ENCODE measurements around the gene ANKS6.
"Not testable (repeated sequence)": the region's sequence is repeated elsewhere in the genome, so short reads cannot be mapped to it uniquely, and the experiment has no call there.

ANKS6 gene

DNA sequence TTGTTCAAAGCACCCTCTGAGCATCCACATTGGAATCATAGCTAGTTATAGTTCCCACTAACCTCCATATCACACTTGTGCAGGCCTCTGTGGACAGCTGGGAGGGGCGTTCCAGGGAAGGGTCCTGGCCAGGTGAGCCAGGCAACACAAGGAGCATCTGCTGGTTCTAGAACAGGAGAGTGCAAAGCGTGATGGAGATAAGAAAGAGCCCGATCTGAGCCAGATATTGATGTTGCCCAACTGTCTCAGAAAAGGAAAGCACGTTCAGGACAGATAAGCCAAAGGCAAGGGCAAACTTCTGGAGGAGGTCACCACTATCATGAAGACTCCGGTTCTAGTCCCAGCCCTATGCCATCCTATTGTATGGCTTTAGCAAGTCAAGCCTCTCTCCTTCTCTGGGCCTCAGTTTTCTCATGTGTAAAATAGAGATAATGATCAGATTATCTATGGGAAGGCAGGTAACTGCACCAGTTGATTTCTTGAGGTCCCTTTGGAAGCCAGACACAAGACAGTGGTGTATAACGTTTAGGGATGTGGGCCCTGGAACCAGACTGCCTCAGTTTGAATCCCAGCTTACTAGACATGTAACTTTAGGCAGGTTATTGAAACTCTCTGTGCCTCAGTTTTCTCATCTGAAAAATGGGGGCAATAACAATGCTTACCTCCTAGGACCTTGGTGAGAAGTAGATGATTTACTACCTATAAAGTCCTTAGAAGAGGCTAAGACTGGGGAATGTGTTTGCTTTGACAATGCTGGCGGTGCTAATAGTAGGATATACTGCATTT is 107.5 kb downstream of the ANKS6 start:
- no peak overlapping the region for H3K4me3 ChIP-seq (ENCODE audit: control insufficient read depth, low read depth, low read length)
- TF ChIP-seq, protein P1, sequence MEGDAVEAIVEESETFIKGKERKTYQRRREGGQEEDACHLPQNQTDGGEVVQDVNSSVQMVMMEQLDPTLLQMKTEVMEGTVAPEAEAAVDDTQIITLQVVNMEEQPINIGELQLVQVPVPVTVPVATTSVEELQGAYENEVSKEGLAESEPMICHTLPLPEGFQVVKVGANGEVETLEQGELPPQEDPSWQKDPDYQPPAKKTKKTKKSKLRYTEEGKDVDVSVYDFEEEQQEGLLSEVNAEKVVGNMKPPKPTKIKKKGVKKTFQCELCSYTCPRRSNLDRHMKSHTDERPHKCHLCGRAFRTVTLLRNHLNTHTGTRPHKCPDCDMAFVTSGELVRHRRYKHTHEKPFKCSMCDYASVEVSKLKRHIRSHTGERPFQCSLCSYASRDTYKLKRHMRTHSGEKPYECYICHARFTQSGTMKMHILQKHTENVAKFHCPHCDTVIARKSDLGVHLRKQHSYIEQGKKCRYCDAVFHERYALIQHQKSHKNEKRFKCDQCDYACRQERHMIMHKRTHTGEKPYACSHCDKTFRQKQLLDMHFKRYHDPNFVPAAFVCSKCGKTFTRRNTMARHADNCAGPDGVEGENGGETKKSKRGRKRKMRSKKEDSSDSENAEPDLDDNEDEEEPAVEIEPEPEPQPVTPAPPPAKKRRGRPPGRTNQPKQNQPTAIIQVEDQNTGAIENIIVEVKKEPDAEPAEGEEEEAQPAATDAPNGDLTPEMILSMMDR (conservative IDR thresholded peaks at IDR 0.05; ENCODE audit: control insufficient read depth, insufficient read depth, low read depth, low read length) = no peak
- DNase-seq (ENCODE audit: low read depth) = no peak

DNA sequence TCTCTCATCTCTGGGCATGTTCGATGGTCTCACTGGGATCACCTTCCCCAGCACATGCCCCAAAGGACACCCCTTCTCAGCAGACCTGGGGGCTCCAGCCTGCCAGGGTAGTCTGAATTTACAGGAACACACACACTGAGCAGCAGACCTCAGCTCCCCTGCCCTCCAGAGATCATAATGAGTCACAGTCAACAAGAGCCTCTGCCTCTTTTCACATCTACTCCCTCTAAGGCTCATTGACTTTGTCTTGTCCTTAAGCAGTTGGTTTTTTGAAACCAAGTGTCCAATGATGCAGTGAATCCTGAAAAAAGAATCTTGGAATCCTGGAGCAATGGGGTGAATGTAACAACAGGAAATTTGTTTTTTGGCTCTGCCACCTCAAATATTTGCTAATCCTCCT is 108.4 kb downstream of the ANKS6 start:
- TF ChIP-seq, protein P1 (conservative IDR thresholded peaks at IDR 0.05; ENCODE audit: control insufficient read depth, insufficient read depth, low read depth, low read length) = no peak
- peak; percentile 44 for DNase-seq (ENCODE audit: low read depth)
- H3K4me3 ChIP-seq (ENCODE audit: control insufficient read depth, low read depth, low read length) = no peak overlapping the region

DNA sequence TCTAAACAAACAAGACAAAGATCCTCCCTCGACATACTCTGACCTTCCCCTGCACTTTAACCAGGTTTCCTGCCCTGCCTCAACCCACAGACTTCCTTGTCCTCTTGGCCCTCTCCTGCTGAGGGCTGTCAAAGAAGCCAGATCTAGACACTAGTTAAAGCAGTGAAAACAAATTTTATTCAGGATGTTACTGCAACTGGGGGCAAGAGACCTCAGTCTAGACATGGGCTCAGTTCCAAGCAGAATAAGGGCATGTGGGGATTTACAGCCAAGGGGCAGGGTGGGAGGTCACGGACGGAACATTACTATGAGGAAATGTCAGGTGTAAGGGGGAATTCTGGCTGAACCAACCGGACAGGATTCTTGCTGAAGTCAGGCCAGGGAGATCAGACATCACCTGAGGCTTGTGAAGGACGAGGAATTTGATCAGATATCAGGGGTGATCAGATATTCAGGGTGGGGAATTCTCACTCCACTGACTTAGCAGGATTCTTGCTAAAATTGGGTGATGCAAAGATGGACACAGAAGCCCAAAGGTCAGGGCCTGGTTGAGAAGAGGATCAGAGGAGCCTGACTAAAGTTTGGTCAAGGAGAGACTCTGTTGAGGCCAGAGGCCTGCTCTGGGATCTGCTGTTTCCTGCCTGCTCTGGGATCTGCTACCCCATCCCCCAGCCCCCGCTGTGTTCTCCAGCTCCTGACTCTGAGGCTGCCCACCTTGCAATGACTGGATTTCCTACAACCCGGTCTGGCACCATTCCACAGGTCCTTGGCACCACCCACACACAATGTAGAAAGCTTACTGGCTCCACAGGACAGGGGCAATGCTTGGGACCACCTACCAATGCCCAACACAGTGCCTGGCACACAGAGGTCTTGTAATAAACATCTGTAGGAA is 109.1 kb downstream of the ANKS6 start:
- TF ChIP-seq, protein P1 (conservative IDR thresholded peaks at IDR 0.05; ENCODE audit: control insufficient read depth, insufficient read depth, low read depth, low read length) = no peak
- H3K4me3 ChIP-seq (ENCODE audit: control insufficient read depth, low read depth, low read length) = no peak overlapping the region
- DNase-seq (ENCODE audit: low read depth) = no peak

DNA sequence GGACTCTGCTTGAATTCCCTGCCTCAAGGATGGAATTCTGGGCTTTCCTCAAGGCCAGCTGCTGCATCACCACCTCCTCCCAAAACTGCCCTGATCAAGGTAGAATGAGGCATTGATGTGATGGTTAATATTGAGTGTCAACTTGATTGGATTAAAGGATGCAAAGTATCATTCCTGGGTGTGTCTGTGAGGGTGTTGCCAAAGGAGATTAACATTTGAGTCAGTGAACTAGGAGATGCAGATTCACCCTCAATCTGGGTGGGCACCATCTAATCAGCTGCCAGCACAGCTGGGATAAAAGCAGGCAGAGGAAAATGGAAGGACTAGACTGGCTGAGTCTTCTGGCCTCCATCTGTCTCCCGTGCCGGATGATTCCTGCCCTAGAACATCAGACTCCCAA is 111.5 kb downstream of the ANKS6 start:
- H3K4me3 ChIP-seq (ENCODE audit: control insufficient read depth, low read depth, low read length); DNase-seq (ENCODE audit: low read depth): not testable (repeated sequence)
